HG03097 (cell line): ENCODE measurements around the gene STK11.

Experiments
- ATAC-seq: cut with Tn5 transposase; IDR thresholded peaks from one replicate; pipeline ENCODE4 v1.9.1; 2021; ENCODE audit not compliant: unreplicated experiment, low FRiP score

The STK11 gene

GRCh38 chr19:1223018-1223855 lies 17.7 kb downstream of the STK11 start:
- no peak for ATAC-seq

DNA sequence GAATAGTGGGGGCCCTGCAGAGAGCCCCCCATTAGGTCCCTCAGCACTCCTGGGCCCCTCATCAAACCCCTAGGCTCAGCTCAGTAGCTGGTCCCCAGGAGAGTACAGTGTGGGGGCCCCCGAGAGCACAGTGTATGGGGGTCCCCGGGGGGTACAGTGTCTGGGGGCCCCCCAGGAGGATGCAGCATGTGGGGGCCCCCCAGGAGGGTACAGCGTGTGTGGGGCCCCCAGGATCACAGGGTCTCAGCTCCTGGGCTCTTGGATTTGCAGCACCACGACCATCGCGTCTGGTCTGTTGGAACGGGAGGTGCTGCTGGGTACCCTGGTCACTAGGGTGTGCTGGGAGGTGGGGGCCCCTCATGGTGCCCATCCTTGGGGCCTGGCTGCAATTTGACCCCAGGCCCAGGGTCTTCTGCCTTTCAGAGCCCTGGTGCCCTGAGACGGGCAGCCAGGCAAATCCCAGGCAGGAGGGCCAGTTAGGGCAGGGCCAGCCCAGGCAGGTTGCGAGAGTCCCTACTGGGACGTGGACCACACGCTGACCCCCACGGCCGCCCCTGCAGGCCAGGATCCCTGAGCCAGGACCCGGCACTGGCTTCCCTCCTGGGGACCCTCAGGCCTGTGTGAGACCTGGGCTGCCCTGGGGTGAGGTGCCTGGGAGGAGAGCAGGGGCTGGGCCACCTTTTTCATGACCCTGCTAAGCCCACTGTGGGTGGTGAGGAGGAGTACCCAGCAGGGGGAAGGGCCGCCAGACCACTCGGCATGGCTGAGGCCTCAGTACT lies 18.7 kb downstream of the STK11 start:
- no peak for ATAC-seq

- ATAC-seq: no peak
Observed at GRCh38 chr19:1224847-1225246, 19.3 kb downstream of the STK11 start.

GRCh38 chr19:1225440-1226226 lies 20.1 kb downstream of the STK11 start:
- no peak for ATAC-seq

- no peak for ATAC-seq
Observed at GRCh38 chr19:1226227-1226518, 20.6 kb downstream of the STK11 start.

DNA sequence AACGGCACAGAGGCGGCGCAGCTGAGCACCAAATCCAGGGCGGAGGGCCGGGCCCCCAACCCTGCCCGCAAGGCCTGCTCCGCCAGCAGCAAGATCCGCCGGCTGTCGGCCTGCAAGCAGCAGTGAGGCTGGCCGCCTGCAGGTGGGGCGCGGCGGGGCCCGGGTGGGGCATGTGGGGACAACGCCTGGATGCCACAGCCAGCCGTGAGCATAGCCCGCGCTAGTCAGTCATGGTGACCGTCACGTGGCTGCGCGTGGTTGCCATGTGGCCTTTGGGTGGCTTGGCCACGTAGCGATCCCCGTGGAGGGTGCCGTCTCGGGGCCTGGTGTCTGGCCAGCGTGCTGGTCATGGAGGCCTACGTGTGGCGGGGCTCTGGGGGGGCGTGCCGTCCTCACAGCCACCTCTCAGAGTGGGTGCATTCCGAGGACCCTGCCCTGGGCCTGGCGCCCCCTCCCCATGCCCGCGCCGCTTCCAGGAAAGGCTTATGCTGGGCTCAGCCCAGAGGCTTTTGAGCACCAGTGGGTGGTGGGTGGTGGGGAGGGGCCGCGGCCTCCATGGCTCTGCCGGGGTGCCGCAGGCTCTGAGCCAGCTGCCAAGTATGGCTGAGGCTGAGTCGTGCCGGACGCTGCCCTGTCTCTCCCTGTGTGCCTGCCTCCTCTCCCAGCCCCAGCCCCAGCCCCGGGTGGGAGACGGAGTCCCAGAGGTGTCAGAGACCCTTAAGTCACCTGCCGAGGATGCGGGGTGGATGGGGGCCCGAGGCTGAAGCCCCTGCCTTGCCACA lies 21.1 kb downstream of the STK11 start:
- ATAC-seq: no peak

GRCh38 chr19:1227304-1228054 lies 21.9 kb downstream of the STK11 start:
- ATAC-seq: no peak

- no peak for ATAC-seq
Observed at GRCh38 chr19:1228161-1228957, 22.8 kb downstream of the STK11 start.

GRCh38 chr19:1229056-1229923 lies 23.7 kb downstream of the STK11 start:
- ATAC-seq: no peak

DNA sequence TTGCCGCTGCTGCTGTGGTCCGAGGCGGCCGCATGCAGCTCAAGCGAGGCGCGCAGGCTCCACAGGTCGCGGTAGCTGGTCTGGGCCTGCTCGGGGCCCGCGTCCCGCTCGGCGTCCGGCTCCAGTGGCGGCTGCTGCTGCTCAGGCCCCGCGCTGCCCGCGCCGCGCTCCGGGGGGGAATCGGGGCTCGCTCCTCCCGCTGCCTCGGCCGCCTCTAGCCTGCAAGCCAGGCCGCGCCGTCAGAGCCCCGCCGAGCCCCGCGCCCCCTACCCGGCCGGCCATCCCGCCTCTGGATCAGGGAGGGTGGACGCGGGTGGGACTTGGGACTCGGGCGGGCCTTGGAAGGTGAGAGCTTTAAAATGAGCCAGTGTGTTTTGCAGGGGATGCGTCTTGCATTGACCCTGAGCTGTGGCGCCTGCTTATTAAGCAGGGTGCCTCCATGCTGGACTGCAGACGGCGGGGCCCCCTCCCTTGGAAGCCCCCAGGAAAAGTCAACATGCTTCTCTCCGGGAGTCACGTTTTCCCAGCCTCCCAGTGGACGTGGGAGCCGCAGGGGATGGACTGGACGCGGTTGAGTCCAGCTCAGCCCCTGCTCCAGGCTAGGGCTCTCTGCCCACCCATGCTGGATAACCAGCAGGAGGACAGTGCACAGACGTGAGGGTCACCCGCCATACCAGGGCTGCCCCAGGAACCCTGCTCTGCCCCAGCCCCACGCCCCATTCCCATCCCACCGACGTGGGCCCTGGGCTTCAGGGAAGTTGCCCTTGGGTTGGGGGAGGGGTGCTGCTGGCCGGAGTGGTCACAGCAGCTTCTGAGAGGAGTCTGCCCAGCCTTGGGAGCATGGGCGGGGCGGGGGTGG lies 24.6 kb downstream of the STK11 start:
- ATAC-seq: no peak

DNA sequence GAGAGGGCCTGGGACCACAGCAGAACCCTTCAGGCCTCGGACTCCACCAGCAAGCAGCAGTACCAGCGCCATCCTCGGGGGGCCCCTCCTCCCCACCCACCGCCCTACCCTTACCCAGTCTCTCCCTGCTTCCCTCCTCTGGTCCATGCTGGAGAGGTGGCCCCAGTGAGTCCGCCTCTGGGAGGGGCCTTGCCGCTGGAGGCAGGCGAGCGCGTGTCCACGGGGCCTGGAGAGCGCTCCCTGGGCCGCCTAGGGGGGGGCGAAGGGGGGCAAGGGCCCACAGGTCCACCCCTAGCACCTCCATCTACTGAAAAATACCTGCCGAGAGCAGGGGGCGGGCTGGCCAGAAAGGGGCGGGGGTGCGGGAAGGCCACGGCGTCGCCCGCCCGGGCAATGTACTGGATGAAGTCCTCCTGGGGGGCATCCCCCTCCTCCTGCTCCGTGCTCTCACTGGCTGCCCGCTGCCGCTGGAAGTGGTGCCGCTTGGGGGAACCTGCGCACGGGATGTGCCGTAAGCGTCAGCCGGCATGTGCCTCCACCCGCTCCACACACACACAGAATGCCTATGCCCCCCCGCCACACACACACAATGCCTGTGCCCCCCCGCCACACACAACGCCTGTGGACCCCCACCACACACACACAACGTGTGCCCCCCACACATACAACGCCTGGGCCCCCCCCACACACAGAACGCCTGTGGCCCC lies 25.4 kb downstream of the STK11 start:
- no peak for ATAC-seq

- ATAC-seq: no peak
Observed at GRCh38 chr19:1231729-1232637, 26.4 kb downstream of the STK11 start.

- ATAC-seq: no peak
Observed at GRCh38 chr19:1232652-1233072, 27.1 kb downstream of the STK11 start.

DNA sequence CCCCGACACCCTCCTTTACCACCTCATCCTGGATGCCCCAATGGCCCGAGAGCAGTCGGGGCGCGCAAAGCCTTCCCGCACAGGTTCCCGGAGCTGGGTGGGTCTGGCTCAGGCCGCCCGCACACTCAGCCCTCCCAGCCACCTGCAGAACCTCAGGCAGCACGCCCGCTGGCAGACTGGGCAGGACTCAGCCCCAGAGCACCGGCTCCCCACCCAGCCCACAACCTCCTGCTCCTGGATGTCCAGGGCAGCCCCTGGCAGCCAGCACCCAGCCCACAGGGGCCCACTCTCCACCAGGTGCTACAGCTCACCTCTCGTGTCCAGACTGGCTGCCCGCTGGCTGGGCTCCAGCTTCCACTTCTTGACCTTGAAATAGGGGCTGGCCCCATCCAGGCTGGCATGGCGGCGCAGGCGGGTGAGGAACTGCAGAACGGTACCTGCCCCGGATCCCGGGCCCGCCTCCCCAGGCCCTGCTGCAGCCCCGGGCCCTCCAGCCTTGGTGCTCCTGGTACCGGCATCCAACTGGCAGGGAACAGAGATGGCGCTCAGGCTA lies 27.6 kb downstream of the STK11 start:
- no peak for ATAC-seq
